ENCODE measurements around the gene TBC1D13.
"Not testable (repeated sequence)": the region's sequence is repeated elsewhere in the genome, so short reads cannot be mapped to it uniquely, and the experiment has no call there.

TBC1D13 gene

GRCh38 chr9:128786681-128787601 lies at the start of gene TBC1D13:
TBC1D13 (plus strand) TSS chr9:128787253; CDS start chr9:128787354, 101 bp downstream.
- DNase-seq = peak; percentile 74 to 97 (median 92)
- intact Hi-C loops (cut with DNase I) = no loop called here

- intact Hi-C loops (cut with DNase I) = no loop called here
- DNase-seq = no peak
These were observed 44.7 kb upstream of the TBC1D13 start for GRCh38 chr9:128742401-128742800.

- intact Hi-C loops (cut with DNase I) = no loop called here
- no peak for DNase-seq
These were observed 43.6 kb upstream of the TBC1D13 start for GRCh38 chr9:128743421-128743820.

- intact Hi-C loops (cut with DNase I) = no loop called here
- DNase-seq = no peak
These were observed 39.8 kb upstream of the TBC1D13 start for GRCh38 chr9:128747241-128747640.

DNA sequence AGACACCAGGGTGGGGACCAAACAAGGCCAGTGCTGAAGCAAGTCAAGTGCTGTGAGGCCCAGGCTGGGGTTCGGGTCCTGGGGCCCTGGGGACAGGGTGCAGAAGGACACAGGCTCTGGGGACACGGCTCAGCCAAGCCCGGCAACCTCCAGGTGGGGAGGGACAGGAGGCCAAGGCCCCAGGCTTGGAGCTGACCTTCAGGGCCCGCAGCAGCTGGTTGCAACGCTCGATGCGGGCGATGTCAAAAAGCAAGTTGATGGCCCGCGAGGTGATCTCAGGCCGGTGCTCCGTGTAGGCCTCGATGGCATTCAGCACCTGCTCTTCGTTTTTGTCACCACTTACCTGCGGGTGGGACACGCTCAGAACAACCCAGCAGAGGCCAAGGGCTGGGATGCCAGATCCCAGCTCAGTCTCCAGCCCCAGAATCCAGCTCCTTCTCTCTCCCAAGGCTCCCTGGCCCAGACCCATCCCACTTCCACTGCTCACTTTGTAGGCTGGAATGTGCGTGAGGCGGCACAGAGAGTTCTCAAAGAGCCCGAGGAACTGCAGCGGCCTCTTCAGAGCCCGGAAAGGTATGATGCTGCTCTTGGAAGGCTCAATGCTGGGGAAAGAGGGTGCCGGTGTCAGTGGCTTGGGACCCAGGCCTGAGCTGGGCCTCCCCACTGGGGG lies 36.0 kb upstream of the TBC1D13 start:
- intact Hi-C loops (cut with DNase I) = no loop called here
- DNase-seq = no peak

DNA sequence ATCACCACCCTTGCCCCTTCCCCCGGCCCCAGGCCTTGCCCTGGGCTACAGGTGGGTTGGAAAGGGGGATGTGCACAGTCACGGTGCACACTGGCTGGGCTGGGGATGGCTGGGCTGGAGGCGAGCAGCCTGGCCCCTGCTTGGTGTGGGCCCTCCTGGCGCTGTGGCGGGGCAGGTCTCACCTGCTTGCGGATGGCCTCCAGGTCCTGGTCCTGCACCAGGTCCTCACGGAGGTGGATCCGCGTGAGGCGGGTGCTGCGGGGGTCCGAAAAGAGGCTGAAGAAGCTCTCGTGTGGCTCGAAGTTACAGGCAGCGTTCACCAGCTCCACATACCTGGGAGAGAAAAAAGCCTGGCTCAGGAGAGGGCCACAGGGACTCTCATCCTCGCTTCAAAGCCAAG lies 33.4 kb upstream of the TBC1D13 start:
- no peak for DNase-seq
- intact Hi-C loops (cut with DNase I) = no loop called here

DNA sequence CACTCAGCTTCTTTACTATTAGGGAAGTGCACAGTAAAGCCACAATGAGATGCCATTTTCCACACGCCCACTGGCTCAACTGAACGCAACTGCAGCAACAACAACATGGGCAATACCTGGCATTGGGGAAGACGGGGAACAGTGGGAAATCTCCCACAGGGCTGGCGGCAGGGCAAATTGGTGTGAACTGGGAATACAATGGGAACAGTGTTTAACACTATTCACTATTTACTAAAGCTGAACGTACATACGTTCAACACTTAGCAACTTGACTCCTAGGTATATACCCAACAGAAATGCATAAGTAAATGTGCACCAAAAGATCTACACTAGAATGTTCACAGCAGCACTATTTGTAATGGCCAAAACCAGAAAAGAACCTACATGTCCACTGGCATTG lies 29.5 kb upstream of the TBC1D13 start:
- intact Hi-C loops (cut with DNase I) = no loop called here
- no peak for DNase-seq

DNA sequence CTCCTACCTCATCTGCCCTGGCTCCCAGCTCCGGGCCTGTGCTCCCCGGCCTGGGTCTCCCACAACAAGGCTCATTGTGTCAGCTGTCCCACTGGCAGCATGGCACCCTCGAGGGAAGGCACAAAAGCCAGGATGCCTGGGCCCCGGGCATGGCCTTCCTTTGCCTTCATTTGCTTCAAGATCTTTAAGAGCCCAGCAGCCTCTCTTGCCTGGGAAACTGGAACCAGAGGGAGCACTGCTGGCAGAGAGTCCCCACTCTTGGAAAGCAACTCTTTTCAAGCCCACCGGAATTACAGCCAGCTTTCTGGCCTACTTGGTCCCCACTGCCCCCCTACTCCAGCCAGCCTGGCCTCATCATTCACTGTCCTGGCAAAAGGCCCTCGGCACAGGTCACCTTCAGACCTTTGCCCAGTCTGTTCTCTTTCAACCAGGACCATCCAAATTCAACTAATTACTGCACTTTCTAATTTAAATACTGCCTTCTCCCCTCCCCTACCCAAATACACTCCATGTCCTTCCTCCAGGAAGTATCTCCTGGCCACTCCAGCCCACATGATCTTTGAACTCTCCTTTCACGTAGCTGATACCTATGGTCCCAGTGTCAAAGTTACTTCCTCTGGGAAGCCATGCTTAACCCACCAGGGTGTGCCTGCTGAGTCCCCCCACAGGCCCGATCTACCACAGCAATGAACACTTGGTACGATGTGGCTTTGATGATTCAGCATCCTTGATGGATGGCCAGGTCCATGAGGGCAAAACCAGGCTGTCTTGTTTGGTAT lies 24.2 kb upstream of the TBC1D13 start:
- DNase-seq = peak in 3 of 42 donors; percentile 11 to 43 (median 18)
- intact Hi-C loops (cut with DNase I) = no loop called here

GRCh38 chr9:128764361-128764760 lies 22.7 kb upstream of the TBC1D13 start:
- DNase-seq = no peak
- intact Hi-C loops (cut with DNase I) = no loop called here

DNA sequence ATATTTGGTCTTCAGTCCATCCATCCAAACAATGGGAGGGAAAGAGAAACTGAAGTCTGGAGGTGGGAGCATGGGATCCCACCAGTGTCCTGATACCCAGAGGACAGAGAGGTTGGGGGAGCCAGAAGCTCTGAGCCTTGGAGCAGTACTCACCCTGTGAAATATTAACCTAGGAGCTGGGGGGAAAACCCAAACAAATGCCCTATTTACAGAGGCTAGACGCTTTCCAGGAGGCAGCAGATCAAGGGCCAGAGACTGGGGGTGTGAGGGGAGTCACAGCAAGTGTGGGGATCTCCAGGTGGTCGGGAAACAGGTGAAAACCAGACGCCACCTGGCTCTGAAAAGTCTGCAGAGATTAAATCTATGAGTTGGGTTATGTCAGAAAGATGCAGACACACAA lies 21.6 kb upstream of the TBC1D13 start:
- intact Hi-C loops (cut with DNase I) = no loop called here
- DNase-seq = no peak

- no peak for DNase-seq
- intact Hi-C loops (cut with DNase I) = no loop called here
These were observed 18.4 kb upstream of the TBC1D13 start for GRCh38 chr9:128768606-128769005.

DNA sequence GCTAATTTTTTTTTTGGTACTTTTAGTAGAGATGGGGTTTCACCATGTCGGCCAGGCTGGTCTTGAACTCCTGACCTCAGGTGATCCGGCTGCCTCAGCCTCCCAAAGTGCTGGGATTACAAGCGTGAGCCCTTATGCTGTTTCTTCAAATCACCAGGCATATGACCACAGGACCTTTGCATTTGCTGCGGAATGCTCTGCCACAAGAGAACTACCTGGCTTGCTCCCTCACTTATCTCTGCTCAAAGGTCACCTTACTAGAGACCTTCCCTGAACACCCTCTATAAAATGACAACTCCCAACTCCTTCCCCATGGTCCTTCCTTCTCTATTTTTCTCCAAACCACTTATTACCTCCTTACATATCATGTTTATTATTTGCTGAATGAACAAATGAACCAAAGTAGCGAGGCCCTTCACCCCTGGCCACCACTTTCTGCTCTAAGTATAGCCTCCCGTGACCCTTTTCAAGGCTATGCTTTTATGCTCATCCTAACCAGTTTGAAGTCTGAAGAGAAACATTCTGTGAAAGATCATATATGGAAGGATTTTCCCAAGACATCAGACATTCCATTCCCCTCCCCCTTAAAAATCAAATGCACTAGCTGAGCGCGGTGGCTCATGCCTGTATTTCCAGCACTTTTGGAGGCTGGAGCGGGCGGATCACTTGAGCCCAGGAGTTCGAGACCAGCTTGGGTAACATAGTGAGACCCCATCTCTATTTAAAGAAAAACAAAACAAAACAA lies 16.6 kb upstream of the TBC1D13 start:
- intact Hi-C loops (cut with DNase I) = no loop called here
- no peak for DNase-seq

DNA sequence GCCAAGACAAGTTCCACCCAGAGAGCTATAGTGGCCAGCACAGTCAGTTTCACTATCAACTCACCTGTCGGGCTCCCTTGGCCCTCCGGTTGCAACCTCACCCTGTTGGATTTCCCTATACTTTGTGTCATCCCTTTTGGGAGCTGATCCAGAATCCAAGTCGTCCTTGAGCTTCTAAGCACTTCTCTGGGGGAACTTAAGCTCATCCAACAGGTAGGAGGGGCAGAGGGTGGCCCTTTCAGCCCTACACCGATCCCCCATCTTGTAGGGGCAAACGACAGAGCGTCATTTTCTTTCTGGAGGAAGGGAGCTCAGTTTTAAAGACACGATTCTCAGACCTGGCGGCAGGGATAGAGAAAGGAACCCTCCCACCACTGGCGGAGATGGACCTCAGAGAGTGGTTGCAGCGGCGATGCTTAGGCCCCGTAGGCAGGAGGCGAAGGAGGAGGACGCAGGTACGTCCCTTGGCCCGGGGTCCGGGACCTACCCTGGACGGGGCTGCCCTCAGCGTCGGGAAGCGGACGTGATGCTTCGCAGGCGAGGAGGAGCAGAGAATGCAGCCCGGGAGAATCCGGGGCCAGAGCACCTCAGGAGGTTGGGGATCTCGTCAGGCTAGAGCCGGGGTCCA lies 15.8 kb upstream of the TBC1D13 start:
- peak in 9 of 42 donors; percentile 7 to 42 (median 14) for DNase-seq
- intact Hi-C loops (cut with DNase I) = no loop called here

DNA sequence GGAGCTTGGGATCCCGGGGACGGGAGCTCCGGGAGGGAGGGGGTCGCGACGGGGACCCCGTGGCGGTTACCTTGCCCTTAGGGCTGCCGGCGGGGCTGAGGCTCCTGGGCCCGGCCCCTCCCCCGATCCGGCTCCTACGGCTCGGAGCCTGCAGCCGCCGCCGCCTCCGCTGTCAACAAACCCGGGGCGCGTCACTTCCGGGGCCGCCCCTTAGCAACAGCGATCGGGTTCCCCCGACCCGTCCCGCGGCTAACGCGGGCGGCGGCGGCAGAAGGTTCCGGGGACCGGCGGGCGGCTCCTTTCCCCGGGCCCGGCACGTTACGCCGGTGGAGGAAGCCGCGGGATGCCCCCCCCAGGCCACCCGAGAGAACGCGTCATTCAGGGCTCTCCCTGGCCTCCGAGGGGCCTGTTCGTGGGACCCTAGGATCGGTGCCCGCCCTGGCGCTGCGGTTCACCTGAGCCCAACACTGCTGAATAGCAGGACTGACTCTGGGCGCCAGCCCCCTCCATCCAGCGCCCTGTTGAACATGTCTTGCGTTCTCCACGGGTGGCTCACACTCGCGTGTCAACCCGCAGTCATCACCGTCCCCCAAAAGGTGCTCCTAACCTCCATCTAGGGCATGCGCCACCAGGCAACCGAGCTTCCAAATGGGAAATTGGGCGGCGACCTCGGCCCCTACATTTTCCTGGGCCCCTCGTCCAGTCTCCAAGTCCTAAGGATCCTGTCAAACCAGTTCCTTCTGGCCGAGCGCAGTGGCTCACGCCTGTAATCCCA lies 15.1 kb upstream of the TBC1D13 start, which contains the start of gene ZER1:
ZER1 (minus strand) TSS at position 183 of the 775 bp plus-strand sequence. CDS start 16,362 bp downstream, outside the sequence.
- peak; percentile 85 to 98 (median 96) for DNase-seq
- intact Hi-C loops (cut with DNase I) = loop anchor here (2.0 kb wide), 1 partner anchor 47 kb away; the partner anchor contains the start of gene ENDOG

DNA sequence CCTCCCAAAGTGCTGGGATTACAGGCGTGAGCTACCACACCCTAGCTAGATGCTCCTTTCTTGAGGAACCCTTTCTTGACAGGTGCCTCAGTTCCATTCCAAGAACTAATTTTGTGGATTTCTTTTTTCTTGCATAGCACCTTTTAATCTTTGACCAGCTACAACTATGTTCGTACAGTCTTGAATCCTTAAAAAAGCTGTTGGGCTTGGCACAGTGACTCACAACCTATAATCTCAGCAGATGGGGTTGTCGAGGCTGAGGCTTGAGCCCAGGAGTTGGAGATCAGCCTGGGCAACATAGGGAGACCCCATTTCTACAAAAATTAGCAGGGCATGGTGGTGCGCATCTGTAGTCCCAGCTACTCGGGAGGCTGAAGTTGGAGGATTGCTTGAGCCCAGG lies 14.0 kb upstream of the TBC1D13 start:
- no peak for DNase-seq
- intact Hi-C loops (cut with DNase I) = loop anchor here (2.0 kb wide), 1 partner anchor 46 kb away; the partner anchor contains the start of gene ENDOG

GRCh38 chr9:128774804-128775203 lies 12.2 kb upstream of the TBC1D13 start:
- DNase-seq = no peak

DNA sequence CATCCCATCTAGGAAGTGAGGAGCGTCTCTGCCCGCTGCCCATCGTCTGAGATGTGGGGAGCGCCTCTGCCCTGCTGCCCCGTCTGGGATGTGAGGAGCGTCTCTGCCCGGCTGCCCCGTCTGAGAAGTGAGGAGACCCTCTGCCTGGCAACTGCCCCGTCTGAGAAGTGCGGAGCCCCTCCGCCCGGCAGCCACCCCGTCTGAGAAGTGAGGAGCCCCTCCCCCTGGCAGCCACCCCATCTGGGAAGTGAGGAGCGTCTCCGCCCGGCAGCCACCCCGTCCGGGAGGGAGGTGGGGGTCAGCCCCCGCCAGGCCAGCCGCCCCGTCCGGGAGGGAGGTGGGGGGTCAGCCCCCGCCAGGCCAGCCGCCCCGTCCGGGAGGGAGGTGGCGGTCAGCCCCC lies 7.0 kb upstream of the TBC1D13 start:
- DNase-seq; intact Hi-C loops (cut with DNase I): not testable (repeated sequence)

More at GRCh38 chr9:128774804-128775203, 12.2 kb upstream of the TBC1D13 start:
- intact Hi-C loops (cut with DNase I) = no loop called here

Measured in head of caudate nucleus (tissue), 42 donors.